Measurements from ENCODE around the gene BRD7.

BRD7 gene

GRCh38 chr16:50310308-50311133 is 58.3 kb downstream of the BRD7 start:
- peak in 15 of 42 donors; percentile 0 to 37 (median 14) for DNase-seq
- intact Hi-C loops (cut with DNase I) = no loop called here

DNA sequence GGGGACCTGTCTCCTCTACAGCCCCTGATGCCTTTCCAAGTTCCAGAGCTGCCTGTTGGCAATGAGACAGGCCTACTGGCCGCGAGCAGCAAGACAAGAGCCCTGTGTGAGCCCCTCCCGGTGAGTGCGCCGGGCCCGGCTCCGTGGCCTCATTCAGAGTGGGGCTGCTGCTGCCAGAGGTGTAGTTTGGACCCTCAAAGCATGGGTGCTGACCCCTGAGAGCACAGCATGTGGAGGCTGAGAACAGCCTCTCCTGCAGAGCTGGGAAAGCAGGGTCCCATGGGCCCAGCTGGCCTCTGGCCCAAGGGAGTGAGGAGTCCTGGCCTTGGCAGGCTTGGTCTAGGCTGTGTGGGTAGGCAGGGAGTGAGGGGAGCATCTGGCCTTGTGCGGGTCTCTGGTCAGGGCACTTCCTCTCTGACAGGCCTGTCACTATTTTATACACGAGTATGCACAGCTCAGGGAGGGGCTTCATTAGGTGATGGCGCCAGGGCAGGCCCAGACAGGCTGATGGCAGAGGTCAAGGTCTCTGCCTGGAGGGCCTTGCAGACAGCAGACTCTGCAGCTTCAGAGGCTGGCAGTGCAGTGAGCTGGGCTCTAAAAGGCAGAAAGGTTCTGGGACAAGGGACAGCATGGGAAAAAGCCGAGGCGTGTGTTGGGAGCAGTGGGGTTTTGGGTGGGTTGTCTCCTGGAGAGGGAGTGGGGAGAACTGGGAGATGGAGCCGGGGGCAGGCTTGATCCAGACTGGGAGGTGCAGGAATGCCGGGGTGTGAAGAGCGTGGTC is 59.1 kb downstream of the BRD7 start:
- intact Hi-C loops (cut with DNase I) = no loop called here
- DNase-seq = peak in 19 of 42 donors; percentile 1 to 39 (median 16)

GRCh38 chr16:50309156-50309526 is 59.6 kb downstream of the BRD7 start:
- peak in 7 of 42 donors; percentile 0 to 26 (median 9) for DNase-seq
- intact Hi-C loops (cut with DNase I) = no loop called here

DNA sequence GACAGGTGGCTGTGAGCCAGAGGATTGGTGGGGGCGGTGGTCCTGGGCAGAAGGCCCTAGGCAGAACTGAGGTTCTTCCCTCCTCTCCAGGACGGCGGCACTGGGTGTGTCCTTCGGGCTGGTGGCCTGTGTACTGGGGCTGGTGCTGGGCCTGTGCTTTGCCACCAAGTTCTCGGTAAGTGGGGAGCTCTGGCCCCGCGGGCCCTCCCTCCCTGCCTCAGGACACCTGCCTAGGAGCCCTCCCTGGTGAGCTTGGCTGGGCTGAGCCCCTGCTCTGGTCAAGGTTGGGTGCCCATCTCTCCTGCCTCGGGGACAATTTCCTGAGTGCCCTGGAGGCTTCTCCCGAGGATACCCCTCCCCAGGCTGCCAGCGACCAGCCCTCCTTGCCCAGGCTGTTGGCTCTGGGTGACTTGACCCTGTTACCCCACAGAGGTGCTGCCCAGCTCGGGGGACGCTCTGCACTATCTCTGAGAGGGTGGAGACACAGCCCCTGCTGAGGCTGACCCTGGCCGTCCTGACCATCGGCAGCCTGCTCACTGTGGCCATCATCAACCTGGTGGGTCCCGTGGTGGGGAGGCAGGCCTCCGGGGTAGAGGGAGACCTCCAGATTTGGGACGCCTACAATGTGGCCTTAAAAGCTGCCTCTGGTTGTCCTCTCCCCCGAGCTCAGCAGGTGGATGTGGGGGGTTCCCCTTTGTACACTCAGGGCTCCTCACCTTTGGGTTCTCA is 60.4 kb downstream of the BRD7 start:
- DNase-seq = peak in 18 of 42 donors; percentile 1 to 41 (median 12)
- intact Hi-C loops (cut with DNase I) = no loop called here

DNA sequence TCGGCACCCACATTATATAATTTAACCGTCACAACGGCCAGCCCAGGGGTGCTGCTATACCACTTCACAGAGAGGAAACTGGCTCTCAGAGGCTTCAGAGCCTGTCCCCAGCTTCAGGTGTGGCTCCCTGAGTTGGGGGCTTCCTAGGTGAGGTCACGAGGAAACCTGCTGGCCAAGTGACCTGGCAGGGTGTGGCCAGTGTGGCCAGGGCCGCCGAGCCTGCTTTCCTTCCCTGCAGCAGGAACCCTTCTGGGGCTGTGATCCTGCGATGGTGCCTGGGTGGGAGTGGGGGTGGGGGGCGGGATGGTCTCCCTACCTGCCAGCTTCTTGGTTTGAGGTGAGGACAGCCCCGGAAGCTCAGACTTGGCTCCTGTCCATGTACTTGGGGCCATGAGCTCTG is 62.5 kb downstream of the BRD7 start:
- intact Hi-C loops (cut with DNase I) = no loop called here
- DNase-seq = peak in 16 of 42 donors; percentile 1 to 30 (median 3)

- intact Hi-C loops (cut with DNase I) = no loop called here
- peak in 20 of 42 donors; percentile 1 to 37 (median 9) for DNase-seq
Measured at GRCh38 chr16:50305441-50306061, 63.2 kb downstream of the BRD7 start.

DNA sequence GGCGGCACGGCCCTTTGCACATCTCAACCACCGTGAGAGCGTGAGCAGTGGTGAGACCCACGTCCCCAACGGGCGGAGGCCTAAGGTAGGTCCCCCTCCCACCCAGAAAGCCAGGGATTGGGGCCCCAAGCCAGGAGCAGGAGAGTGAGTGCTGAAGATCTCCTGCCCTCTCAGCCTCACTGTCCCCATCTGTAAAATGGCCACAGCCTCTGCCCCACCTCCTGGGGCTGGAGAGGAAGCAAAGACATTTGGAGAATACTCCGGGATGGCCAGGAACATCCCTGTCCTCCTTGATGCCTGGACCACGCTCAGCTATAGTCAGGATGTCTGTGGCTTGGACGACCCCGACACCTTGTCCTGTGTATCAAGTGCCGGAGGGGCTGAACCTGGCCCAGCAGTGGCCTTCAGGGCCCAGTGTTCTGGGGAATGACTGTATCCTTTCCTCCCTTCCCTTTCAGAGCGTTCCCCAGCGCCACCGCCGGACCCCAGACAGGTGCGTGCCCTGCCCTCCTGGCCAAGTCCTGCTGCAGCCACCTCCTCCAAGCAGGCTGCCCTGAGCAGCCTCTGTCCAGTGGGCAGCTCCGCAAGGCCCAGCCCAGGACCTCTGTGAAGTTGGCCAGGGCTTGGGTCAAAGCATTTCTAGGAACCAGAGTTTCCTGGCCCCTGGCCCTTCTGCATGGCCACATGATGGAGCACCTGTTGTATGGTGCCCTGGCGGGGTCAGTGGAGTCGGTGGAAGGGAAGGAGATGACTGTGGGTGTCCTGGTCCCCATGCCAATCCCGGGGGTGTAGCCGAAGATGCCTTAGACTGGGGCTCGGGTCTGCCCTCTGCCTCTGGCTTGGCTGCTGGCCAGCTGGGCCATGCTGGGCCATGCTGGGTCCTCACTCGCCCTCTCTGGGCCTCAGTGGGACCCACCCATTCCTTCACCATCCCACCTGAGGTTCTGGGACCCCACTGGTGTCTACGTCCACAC is 64.0 kb downstream of the BRD7 start:
- intact Hi-C loops (cut with DNase I) = no loop called here
- DNase-seq = peak in 18 of 42 donors; percentile 1 to 31 (median 9)

GRCh38 chr16:50303605-50304466 is 65.0 kb downstream of the BRD7 start:
- peak in 21 of 42 donors; percentile 0 to 33 (median 9) for DNase-seq
- intact Hi-C loops (cut with DNase I) = no loop called here

DNA sequence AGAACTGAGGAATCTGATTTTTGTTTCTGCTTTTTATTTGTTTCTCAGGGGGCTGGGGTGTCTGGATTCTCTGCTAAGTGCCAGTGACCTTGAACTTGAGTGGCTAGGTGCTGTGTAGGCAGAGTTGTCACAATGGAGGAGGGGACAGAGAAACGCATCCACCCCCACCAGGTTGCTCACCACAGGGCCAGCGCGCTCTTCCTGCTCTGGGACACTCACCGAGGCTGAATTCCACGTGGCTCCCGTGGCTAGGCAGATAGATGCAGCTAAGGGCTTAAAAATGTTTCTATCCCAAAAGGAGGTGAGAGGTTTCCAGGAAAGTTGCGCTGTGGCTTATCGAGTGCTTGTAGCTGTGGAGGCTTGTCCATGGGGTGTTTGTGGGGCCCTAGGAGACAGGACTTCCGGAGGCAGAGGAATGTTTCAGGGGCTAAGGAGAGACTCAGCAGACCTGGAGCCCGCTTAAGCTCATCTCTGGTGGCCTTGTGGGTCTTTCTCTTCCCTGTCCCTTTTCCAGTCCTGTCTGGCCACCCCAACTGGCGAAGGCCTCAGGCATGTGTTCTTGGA is 65.7 kb downstream of the BRD7 start:
- DNase-seq = peak in 13 of 42 donors; percentile 0 to 25 (median 5)
- intact Hi-C loops (cut with DNase I) = no loop called here

GRCh38 chr16:50302472-50303005 is 66.2 kb downstream of the BRD7 start:
- intact Hi-C loops (cut with DNase I) = no loop called here
- peak in 13 of 42 donors; percentile 0 to 27 (median 12) for DNase-seq

- intact Hi-C loops (cut with DNase I) = no loop called here
- DNase-seq = peak in 16 of 42 donors; percentile 2 to 39 (median 9)
Measured at GRCh38 chr16:50301626-50302471, 66.9 kb downstream of the BRD7 start.

DNA sequence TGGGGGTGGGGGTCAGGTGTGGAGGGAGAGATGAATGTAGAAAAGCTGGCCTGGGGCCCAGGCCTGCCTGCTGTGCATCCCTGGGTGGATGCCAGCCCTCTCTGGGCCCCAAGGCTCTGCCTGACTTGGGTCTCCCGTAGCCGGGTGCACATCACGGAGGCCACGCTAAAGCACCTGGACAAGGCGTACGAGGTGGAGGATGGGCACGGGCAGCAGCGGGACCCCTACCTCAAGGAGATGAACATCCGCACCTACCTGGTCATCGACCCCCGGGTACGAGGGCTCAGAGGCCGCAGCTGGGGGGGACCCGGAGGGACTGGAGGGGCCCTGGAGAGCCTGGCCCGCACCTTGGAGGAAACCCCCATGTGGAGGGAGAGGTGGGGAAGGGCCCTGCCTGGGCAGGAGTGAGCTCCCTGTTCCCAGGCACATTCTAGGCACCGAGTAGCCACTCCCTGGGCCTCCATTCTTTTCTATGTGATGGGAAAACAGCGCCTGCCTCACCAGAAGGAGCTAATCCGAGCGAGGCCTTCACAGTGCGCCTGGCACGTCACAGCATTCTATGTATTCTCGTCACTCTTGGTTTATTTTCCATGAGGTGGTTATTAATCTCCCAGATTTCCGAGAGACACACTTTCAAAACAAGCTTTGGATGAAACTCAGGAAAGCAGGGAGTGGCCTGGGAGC is 67.7 kb downstream of the BRD7 start:
- intact Hi-C loops (cut with DNase I) = no loop called here
- peak in 10 of 42 donors; percentile 4 to 30 (median 8) for DNase-seq

GRCh38 chr16:50299508-50300105 is 69.2 kb downstream of the BRD7 start:
- DNase-seq = peak in 3 of 42 donors; percentile 2 to 30 (median 10)
- intact Hi-C loops (cut with DNase I) = no loop called here
